HG02610 (cell line): Measurements from ENCODE around the gene SHB.

ENCODE experiments used
- ATAC-seq: cut with Tn5 transposase; IDR thresholded peaks from one replicate; pipeline ENCODE4 v1.9.1; 2021; ENCODE audit warnings: mild to moderate bottlenecking, moderate library complexity; ENCODE audit not compliant: unreplicated experiment

Gene SHB

DNA sequence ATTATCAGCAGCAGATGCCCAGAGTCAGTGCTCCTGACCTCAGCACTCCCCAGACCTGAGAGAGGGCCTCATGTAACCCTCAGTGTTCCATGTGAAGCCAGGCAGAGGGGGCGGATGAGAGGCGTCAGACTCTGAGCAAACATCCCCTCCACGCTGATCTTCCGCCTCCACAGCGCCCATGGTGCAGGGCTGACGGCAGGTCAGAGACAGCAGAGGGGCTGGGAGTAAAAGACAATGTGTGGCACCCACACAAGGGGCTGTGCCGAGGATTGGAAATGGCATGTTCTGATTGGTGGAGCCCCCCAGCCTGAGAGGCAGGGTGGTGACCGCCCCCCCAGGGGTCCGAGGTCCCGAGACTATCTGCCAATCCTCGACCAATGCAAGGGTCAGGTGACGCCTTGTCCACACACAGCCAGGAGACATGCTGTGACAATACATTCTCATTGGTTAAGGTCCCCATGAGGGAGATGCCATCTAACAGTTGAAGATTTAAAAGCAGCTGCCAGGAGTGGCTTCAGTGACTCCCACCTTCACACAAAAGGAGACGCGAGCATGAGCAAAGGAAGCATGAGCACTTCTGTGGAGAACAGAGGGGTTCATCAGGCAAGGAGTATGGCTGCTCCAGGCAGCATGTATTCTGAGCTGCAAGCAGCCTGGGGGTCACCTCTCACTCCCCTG lies 145.8 kb downstream of the SHB start:
- ATAC-seq: no peak

DNA sequence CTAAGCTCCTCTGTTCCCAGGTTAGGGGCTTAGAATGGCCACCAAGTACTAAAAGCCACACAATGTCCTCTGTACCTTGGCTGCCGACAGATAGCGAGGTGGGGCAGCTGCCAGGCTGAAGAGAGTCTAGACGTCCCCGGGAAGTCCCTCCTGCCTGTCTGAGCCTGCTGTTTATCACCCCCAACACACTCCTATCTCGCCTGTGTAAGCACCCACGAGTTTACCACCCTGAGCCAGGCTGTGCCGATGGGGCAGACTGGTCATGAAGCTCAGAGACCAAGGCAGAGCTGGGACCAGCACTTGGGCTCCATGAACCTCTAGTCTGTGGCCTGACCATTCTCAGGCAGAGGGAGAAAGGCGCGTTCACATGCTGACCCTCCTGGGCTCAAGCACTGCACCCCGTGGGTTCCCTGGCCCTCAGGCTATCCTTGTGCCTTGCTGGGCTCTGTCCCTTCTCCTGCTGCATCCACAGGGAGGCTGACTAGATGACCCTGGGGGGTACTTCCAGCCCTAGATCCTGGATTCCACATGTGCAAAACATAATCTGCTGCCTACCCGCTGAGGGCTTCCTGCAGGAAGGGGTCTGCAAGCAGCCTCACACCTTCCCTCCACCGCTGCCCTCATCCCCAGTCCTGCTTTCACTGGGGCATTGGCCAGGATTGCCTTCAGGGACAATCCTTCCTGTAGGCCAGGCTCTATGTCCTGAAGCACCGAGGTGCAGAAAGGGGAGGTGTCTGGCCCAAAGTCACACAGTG lies 146.5 kb downstream of the SHB start:
- ATAC-seq: no peak

DNA sequence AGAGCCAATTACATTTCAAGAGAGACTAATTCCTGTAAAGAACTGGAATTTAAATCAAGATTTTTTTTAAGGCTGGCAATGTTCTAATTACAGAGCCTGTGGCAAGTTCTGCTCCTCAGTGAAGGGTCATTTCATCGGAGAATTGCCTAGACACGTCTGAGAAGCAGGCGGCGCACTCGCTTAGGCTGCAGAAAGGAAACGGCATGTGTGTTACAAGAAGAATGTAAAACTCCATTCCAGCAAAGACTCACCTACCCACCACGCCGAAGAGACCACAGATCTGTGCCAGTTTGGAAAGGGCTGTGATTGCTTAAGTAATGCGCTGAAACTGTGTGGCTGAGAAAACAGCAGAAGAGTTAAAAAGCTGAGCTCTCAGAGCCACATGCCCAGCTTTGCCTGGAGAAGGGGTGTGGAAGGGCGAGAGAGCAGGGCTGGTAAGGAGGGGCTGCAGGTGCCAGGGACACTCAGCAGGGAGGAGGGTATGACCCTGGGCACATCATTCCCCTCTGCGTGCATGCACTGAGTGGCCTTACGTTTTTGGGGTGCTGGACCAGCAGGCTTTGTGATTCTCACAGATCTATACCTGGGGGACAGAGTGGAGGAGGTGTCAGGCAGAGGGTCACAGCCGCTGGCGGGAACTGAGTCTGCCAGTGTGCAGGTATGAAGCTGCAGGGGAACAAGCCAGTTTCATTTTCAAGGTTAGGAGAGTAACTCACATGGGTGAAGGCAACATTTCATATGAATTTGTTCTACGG lies 147.3 kb downstream of the SHB start:
- ATAC-seq: no peak

DNA sequence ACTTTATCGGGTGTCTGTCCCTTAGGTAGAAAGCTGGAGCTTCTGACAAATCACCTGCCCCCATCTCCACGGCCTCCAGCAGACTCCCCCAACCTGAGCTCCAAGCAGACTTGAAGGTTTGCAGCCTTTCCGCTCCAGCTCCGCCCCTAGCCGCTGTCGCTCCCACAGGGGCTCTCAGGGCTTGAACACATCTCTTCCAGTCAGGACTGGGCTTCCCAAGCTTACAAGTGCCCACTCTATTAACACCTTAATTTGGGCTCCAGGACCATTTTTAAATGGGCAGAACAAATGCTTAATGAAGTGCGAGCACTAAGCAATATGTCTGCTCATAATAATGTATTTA lies 147.9 kb downstream of the SHB start:
- no peak for ATAC-seq

DNA sequence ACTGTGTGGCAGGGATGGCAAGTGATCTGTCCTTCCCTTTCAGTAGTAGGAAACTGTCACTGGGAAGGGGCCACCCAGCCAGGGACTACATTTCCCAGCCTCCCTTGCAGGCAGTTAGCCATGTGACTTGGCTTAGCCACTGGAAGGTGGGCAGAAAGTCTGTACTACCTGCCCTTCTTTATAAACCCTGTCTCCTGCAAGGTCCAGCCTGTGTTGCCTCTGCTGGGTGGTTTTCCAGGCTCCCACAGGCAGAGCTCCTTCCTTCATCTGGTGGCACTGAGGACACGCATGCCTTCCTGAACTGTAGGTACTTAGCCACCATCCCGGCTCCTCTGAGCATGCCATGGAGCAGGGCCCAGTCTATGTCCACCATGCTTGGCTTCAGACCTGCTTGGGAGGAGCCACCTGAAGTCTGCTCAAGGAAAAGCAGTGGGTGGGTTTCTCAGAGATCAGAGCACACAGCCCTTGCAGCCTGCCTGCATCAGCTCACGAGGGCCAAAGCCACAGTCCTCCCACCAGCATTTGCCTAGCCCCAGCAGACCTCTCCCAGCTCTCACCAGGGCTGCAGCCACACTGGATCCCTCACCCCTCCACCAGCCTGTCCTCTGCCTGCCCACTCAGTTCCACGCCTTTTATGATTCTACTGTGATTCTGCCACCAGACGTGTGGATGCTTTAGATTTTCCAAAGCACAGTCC lies 148.4 kb downstream of the SHB start:
- peak; percentile 67 for ATAC-seq

DNA sequence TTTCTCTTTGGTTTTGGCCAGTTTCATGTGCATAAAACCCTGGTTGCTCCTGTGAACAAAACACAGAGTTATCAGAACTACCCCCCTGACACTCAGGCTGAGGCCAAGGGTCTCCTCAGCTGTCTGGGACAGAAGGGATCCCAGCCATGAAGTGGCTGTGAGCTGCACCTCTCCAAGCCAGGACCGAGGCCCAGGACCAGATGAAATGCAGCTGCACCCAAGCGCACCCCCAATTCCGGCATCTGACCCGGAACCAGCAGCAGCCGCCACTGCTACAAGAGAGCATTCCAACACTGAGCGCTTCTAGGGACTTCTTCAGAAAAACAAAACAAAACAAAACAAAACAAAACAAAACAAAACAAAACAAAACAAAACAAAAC lies 149.1 kb downstream of the SHB start:
- no peak for ATAC-seq

DNA sequence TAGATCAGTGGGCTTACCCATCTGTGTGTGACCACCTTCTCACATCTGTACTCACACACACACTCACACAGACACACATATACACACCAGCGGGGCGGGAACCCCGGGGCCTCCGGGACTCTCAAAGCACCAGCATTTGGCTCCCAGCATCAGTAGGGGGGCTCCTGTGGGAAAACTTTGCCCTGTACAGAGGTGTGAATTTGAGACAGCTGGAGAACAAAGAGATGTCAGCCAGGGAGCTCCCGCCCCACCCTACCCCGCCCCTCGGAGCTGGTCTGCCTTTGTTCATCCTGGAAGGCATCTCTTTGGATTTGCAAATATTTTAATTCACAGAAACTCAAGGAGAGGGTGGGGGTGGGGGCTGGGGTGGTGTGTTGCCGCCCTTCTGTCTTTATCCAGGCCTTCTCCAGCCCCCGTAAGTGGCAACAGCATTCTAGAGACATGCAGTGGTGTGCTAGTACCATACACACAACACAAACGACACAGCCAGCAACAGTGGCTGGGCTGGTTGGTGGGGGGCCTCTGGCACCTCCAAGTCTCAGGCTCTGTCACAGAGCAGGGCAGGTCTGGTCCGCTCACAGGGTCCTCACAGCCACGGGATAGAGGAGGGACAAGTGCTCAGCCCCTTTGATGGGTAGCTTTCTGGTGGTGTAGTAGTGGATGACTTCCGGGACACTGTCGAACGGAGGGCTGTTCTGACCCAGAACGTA lies 149.6 kb downstream of the SHB start:
- no peak for ATAC-seq

DNA sequence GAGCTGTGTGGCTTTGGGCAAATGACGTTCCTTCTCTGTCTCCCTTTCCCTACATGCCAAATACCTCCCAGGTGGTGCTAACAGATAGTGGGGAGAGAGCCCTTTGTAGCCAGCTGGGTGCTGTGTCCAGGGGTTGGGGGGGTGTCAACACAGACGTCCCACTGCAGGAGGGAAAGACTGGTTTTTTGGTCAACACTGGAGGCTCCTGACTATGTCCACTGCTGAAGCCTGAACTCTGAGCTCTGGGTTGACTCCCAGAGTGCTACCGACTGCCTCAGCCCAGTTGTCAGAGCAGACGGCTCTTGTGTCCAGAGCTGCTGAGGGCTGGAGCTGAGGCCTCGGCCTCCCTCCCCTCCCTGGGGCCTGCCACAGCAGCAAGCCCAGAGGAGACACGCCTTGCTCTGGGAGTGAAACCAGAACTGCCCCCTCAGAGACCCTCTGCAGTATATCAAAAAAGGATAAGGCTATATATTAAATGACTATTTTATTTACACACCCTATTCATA lies 150.3 kb downstream of the SHB start:
- ATAC-seq: no peak

DNA sequence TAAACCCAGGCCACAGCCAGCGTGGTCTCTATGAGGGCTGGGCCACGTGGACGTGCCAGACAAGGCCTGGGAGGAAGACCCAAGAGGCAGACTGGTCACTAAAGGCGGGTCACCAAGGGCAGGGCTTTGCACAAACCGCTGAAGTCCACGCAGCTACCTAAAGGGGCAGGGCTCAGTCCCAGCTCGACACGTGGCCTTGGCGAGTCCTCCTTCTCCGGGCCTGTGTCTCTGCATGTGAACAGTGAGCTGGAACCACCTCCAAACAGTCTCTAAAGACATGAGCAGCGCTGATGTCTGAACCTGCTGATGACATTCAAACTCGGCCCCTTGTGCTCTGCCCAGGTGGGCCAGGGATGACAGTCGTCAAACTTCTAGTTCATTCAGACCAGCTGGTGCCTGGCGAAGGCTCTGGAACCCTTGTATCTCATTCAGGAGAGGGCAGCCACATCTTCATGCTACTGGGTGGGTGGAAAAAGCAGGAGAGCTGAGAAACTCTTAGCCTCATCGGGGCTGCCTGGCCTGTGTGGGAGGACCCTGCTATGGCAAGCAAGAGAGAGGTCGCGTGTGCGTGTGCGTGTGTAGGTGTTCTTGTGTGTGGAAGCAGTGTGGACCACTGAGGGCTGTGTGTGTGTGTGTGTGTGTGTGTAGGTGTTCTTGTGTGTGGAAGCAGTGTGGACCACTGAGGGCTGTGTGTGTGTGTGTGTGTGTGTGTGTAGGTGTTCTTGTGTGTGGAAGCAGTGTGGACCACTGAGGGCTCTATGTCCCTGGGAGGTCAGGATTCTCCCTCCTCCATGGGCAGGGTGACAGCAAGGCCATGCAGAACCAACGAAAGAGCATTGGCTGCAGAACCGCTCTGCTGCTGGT lies 151.0 kb downstream of the SHB start:
- no peak for ATAC-seq

DNA sequence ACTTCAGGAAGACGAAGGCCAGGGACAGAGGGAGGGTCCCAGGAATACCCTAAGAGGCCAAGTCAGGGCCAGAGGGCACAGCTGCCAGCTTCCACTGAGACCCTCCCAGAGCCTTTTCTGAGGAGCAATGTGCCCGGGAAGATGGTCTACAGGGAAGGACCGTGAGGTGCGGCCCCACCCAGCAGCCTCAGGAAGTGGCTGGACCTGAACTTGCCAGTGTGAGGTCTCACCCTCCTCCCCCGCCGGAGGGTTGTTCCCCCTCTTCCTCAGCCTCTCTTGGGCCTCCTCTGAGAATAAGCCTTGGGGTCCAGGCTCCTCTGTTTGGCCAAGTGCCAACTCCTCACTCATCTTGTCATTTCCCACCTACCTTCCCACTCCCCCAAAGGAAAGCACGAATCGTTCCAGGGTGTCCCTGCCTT lies 151.7 kb downstream of the SHB start:
- no peak for ATAC-seq

DNA sequence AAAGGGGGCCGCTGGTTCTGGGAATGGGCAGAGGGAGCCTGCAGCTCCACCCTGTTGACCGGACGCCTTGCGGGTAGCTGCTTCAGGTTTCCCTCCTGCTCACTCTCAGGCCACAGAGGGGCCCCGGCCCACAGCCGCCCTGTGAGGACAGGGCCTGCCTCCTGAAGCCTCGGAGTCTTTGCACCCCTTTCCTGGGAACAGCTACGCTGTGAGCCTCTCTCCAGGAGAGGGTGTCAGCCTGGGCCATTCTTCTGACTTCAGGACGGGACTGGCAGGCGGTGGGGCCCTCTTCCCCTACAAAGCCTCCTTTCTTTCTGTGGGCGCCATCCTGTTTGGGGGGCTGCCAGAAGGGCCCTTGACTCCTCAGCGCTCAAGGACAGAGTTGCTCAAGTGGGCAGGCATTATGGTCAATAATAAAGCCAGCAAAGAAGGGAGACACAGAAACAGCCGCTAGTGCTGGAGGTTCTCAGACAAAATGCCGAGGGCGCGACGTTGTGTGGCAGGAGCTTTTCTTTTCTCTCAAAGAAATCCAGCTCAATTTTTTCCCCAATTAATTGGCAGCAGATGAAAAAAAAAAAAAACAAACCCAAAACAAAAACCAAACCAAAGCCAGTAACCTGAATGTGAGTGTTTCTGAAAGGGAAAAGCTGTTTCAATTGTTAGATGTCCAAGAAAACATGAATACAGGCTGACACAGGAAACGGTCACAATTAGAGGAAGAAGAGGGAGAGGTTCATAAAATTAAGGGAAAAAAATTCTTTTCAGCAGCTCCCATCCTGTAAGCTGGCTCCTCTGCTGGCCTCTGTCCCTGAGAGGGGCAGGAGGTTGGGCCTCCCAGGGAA lies 152.3 kb downstream of the SHB start:
- ATAC-seq: no peak

DNA sequence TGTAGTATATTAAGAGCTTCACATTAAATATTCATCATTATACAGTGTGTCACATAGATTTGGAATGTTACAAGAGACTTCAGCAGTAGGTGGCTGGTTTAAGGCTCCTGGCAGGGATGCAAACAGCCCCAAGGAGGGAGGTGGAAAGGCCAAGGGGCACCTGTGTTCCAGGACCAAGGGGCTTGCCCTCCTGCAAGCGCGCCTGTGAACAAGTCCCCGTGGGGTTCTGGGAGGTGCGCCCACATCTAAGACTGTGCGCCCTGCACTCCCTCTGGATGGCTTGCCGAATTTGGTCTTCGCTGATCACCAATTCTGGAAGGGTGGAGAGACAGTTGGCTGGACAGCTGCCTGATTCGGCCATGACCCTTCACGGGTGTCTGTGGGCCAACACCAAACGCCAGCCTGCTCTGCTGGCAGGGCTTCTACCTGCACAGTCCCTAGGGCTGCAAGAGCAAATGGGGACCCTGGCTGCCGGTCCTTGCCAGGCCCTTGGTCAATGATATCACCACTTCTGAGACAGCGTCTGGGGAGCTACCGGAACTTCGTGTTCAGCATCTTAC lies 153.0 kb downstream of the SHB start:
- ATAC-seq: no peak

DNA sequence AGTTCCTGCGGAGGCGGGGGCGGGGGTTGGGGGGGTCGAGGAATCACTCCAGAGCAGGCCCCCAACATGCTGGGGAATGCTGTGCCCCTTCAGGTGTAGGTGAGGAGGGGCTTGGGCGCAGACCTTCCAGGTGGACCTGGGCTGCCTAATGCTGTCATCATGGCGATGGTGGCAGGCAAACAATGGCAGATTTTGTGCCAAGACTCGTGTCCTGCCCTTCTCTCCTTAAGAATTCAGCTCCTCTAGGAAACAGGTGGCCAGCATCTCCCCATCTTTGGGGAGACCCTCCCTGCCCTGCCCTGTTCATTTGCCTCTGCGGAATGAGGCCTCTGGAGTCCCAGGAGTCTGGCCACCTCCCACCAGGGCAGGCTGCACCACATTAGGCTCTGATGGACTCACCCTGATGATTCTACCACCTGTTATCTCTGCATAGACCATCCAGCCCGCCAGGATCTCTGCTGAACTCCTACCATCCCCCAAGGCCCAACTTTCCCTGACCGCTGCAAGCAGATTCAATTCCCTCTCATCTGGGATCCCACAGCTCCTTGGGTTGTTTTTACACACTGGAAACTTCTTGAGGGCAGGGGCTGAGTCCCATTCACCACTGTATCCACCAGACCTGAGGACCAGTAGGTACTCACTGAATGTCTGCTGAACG lies 154.2 kb downstream of the SHB start:
- ATAC-seq: no peak

DNA sequence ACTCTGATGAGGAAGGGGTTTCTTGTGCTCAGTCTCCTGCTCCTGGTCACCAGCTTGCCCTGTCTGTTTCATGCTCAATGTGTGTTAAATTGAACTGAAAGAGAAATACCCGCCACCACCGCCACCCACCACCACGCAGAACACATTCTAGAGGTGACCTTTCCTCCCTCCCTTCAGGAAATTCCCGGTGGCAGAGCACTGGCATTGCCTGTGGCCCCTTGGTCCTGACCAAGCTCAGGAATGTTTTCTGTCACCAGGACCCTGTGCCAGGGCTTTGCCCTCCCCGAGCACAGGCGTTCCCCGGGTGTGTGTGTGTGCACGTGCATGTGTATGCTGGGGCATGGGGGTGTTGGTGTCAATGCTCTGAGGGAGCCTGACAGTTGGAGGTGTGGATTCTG lies 154.9 kb downstream of the SHB start:
- no peak for ATAC-seq

DNA sequence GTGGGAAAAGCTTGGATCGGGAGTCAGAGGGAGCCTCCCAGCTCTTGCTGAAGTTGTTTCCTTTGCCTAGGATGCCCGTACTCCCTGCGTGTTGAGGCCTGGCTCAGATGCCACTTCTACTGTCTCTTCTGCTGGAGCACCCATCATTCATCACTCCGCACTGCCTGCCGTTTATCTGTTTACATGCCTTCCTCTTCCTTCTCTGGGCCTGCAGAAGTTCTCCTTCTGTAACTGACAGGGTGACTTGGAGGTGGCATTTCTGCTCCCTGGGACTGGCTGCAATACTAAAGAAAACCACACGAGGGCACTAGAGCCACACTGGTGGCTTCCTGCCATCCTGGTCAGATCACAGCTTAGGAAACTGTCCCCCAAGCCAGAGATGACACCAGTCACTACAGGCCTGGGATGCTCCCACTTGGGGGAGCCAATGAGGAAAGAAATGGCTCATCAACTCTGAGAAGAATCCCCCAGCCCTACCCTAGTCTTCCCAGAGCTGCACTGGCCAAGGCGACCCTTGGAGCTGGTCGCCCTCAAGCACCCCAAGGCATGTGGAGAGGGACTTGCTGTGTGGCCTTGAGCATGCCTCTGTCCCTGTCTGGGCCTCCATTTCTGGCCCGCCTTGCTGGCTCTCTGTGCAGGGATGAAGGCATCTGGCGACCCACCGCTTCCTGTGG lies 155.4 kb downstream of the SHB start:
- peak; percentile 61 for ATAC-seq

DNA sequence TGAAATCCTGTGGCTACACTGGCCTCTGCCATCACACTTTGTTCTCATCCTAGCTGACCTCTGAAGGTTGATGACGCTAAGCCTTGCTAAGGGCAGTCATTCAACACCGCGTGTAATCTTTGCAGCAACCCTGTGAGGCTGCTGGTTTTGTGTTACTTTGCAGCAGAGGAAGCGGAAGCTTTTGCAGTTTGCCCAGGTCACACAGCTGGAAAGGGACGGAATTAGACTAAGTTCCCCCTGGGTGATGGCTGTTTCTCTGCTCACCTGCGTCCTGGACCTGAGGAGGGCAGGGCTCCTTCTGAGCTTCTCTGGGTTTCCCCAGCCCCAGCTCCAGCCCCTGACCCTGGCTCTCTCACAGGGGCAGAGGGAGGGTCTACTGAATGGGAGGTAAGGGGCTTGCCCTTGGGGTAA lies 157.8 kb downstream of the SHB start:
- no peak for ATAC-seq

DNA sequence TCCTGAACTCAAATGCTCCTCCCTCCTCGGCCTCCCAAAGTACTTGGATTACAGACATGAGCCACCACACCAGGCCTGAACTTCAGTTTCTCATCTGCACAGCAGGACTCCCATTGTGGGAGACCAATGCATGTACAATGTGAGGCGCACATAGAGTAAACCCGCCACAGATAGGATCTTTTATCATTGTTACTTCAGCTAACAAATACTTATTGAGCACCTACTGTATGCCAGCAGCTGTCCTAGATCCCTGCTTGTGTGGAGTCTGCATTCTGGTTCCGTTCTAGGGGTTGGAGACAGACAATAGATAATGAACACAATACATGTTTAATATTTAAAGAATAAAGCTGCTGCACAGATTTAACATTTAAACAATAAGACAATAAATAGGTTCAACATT lies 158.8 kb downstream of the SHB start:
- ATAC-seq: no peak
